Effector CD4-positive, alpha-beta T cell (primary cell): ENCODE measurements around the gene FAM210A.
"Not testable (repeated sequence)": the region's sequence is repeated elsewhere in the genome, so short reads cannot be mapped to it uniquely, and the experiment has no call there.

Source experiments
- DNase-seq: peaks from one replicate; pipeline ENCODE4 v3.0.0-alpha.2; 2020
- total RNA-seq: gene quantifications from one replicate; lab custom pipeline; 2026; lab: John Stamatoyannopoulos, UW

The FAM210A gene, protein sequence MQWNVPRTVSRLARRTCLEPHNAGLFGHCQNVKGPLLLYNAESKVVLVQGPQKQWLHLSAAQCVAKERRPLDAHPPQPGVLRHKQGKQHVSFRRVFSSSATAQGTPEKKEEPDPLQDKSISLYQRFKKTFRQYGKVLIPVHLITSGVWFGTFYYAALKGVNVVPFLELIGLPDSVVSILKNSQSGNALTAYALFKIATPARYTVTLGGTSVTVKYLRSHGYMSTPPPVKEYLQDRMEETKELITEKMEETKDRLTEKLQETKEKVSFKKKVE
- total RNA-seq, result 15.4 reads per million, percentile 41 among the genes with 10 or more reads in this experiment

DNA sequence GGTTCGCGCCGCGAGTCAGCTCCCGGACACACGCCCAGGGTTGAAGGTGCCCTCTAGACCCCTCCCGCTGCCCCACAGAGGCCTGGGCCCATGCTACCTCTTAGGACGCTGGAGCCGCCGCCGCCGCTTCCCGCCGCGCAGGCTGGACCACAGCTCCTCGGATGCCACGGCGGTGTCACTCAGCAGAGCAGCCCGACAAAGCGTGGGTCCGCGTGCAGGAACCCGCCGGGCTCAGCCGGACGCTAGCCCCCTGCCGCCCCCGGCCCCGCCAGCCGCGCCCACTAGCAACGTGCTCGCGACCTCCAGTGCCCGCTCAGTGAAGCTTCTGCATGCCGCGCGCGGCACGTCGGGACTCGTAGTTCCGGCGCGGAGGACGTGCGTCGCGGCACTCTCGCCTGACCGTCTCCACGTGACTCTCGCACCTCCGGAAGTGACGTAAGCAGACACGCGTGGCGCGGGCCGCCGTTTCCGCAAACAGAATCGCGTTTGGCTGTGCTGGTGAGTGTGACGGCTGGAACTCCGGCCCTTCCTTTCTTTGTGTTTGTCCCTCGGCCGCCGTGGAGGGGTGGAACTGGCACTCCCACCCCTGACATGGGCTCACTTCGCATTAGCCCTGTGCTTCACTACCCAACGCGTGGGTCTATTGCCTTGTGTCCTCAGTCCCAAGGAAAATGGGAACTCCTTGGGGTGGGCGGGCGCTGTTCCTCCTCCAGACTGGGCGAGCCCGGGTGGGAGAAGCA, at the start of gene FAM210A, which contains the start of gene RNMT:
Gene FAM210A, minus strand, starts transcription at position 327 of the 740 bp plus-strand sequence. CDS start 44,481 bp downstream, outside the sequence.
Gene RNMT, plus strand, starts transcription at position 442 of the 740 bp plus-strand sequence. CDS start 4,845 bp downstream, outside the sequence.
- peak; percentile 95 for DNase-seq

DNA sequence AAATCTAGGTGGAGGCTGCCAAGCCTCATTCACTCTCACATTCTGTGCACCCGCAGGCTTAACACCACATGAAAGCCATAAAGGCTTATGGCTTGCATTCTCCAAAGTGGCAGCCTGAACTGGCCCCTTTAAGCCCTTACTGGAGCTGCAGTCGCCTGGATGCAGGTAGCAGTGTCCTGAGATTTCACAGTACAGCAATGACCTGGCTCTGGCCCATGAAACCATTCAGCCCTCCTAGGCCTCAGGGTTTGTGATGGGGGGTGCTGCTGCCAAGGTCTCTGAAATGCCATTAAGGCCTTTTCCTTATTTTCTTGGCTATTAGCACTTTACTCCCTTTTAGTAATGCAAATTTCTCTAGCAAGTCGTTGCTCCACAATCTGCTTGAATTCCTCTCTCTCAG, 48.7 kb upstream of the FAM210A start:
- DNase-seq, result no peak

DNA sequence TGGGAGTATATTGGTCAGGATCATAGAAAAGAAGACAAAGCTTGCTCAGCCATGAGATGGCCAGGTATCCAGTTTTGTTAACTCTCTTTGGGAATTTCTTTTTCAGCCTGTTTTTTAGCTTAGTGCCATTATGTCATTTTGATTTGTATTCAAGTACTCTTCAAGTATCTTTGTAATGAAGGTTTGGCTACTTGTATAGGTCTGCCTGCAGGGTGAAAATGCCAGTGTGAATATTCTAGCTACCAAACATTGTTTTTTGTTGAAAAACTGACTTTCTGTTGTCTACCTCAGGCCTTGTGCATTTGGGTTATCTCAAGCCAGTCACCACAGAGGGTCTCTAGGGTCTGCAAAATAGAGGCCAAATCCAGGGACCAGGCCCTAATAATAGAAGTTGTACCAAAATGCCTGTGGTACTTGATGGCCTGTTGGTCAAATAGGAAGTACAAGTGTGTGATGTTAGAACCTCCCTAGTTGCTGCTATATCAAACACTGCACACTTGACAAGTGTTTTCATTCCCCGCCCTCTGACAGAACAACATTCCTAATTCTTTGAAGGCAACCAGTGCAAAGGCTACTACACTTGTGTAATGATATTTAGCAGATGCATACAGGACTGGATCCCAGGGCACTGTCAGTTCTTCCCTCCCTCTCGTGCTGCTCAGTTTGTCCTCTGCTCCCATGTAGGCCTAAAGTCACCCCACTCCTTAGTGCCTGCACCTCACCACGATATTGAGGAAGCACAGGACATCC, 36.5 kb upstream of the FAM210A start:
- DNase-seq, result no peak

DNA sequence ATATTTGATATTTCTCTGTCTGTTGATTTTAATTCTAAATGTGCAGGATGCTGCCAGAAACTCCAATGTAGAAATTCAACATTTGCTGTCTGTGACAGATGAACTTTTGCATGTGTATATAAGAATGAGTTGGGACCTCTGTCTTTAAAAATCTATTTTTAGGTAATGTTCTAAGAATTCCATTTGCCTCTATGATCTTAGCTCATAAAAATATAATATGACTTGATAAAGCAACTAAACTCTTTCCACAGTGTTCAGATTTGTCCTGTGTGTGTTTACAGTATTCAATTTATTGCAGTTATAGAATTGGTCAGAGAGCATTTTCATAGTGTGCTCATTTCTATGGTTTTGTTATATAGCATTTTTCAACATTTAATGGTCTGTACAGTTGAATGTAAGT, 33.7 kb upstream of the FAM210A start:
- no peak for DNase-seq

DNA sequence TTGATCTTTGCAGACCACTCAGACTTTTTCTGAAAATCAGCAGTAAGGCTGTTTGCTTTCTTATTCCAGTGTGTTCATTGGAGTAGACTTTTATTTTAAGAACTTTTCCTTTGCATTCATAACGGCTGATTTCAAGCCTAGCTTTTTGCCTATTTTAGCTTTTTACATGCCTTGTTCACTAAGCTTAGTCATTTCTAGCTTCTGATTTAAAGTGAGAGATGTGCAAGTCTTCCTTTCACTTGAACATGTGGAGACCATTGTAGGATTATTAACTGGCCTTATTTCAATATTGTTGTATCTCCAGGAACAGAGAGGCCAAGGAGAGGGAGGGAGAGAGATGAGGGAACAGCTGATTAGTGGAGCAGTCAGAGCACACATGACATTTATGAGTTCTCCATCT, 32.3 kb upstream of the FAM210A start:
- DNase-seq, result no peak

DNA sequence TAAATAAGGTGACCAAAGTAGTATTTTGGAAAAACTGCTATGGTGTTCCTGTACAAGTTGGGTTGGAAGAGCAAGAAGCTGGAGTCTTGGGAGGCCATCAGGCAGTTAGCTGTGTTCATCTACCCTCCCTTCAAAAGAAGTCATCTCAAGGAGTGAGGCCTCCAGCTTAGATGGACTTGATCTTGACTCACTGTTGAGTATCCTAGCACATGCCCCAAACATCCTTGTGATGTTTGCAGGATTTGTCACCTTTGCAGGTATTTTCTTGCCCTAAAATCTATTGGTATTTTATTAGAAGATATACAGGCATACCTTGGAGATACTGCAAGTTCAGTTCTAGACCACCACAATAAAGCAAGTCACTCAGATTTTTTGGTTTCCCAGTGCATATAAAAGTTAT, 30.3 kb upstream of the FAM210A start:
- DNase-seq, result no peak

DNA sequence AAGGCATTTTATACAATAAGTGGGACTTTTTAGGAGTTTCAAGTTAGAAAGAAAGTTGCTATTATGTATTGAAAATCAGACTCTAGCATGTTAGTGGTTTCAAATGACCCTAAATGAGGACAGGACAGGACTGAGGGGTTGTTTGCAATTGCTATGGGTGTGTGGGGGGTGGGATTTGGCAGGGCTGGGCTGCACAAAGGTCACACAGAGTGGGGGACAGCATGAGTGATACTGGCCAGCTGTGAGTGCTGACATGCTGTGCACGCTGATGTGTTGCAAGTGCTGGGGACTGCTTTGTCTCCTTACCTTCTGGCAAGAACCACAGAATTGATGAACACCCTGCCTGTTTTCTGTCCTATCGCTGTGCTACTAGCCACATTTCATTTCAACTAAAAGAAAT, 29.9 kb upstream of the FAM210A start:
- DNase-seq, result no peak

DNA sequence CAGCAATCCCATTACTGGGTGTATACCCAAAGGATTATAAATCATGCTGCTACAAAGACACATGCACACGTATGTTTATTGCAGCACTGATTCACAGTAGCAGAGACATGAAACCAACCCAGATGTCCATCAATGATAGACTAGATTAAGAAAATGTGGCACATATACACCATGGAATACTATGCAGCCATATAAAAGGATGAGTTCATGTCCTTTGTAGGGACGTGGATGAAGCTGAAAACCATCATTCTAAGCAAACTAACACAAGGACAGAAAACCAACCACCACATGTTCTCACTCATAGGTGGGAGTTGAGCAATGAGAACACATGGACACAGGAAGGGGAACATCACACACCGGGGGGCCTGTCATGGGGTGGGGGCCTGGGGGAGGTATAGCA, 25.2 kb upstream of the FAM210A start:
- not testable (repeated sequence) for DNase-seq

DNA sequence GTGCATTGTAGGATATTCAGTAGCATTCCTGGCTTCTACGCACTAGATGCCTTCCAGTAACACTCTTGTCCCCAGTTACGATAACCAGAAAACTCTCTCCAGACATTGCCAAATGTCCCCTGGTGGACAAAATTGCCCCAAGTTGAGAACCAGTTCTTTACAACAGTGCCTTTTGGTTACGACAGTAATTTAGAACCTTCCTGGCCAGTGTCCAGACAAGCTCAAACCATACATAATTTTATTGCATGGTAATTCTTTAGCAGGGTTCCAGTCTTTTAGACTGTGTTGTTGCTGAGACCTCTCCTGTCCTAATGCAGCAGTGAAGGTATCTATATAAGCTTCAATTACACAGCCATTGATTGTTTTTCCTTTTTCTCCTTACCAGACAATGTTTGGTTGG, 20.3 kb upstream of the FAM210A start:
- no peak for DNase-seq

DNA sequence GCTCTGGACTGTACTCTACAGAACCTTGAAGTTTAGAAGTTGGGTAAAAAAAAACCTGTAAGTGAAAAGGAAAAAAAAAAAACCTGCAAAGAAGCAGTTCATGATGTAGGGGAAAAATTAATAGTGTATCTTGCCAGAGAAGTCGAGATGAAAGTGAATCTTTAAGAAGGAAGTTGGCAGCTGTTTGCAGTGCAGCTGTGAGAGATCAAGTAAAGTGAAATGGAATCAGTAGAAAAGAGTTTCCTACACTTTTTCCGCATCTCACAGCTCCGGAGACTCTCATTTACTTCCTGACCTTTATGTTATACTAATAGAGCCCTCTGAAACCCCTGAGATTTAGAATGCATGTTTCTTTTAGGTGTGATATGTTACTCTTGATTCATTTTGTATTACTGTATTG, 19.3 kb upstream of the FAM210A start:
- no peak for DNase-seq

DNA sequence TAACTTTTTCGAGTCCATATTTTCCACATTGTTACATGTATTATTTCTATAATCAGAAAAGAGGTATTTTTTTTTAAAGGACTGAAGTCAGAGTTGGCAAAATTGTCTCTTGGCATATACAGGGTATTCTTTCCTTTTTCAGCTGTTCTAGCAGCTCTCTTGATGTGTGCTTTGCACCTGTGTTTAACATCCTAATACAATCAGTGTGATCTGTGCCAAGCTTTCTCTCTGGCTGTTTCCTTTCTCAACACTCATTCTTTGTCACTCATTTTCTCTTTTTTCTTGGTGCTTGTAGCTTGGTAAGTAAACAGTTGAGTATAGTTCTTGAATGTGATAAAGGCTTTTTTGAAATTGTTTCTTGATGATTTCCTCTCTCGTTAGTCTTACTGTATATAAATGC, 9.3 kb upstream of the FAM210A start:
- DNase-seq, result no peak

DNA sequence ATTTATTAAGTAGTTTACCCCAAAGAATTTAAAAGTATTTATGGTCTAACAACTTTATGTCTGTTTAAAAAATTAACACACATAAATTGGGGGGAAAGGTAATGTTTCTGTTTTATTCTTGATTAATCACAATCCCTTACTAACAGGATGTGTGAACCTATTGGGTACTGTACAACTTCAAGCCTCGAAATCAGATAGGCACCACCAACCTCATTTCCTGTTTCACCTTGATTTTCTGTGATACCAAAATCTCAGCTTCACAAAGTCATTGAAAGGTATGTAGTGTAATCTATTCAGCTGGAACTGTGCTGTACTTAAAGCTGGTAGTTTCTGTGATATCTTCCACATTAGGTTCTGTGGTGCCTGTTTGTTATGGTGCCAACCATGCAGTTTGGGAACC, 4.1 kb upstream of the FAM210A start:
- DNase-seq, result no peak

DNA sequence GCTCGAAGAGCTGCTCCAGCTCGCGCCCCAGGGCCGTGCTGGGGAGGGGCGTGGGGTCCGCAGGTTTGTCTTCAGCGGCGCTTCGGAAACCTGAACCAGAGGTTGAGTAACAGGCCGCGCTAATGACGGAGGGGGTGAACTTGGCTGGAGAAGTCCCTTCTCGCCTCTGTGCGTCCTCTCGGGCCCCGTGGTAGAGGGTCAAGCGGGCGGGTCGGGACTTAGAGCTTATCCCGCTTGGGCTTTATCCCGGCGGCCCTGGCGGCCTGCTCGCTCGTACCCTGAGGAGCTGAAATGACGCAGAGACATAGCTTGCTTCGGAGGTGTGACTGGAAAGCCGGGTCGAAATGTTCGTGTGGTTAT, 594 bp upstream of the FAM210A start:
- peak; percentile 17 for DNase-seq

DNA sequence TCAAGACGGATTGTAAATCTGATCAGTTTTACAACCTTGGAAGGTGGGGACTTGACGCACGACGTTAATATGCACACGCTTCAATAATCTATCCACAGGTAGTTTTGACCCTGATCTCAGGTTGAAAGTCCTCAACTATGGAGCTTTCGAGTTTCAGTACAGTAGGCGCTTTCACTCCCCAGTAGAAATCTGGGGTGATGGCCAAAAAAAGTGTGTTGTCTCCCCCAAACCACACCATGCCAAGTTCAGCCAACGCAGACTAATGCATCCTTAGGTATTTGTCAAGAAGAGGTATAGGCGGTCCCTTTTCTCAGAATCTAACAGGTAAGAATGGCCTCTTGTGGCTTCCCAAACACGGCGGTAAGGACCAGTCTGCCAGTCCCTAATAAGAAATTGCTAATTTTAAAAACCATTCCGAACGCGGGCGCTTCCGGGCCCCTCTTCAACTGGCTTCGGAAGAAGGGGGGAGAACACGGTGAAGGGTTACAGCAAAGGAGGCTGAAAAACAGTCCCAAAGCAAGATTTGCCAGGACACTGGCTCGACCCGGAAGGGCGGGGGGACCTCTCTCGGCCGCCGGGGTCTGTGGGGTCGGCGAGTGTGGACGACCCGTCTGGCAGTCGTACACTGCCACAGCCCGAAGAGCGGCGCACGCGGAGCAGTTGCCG, 659 bp downstream of the FAM210A start:
- DNase-seq, result no peak

DNA sequence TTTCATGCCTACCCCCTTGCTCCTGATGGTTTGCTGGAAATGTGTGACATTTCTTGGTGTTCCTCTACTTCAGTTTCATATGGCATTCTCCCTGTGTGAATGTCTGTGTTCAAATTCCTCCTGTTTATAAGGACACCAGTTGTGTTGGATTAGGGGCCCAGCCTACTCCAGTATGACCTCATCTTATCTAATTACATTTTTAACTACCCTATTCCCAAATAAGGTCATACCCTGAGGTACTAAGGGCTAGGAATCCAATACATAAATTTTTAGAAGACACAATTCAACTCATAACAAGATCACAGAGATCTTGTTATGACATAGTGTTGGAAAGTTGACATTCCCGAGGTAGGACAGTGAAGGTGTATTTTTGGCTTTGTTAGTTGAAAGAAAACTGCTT, 5.5 kb downstream of the FAM210A start:
- DNase-seq, result no peak

DNA sequence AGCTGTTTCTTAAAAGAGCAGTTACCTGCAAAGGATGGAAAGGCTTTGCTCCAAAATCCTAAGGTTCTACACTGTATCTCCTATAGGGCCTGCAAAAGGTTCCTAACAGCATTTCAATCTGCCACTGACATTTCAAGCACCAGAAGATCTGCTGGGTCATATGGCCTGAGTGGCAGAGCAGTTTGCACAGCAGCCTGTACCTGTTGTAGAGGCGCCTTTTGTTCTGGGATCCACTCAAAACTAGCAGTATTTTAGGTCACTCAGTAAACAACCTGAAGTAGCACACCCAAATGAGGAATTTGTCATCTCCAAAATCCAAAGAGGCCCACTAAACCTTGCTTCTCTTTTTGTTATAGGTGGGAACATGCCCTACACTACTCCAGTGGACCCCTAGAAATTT, 6.2 kb downstream of the FAM210A start:
- no peak for DNase-seq

DNA sequence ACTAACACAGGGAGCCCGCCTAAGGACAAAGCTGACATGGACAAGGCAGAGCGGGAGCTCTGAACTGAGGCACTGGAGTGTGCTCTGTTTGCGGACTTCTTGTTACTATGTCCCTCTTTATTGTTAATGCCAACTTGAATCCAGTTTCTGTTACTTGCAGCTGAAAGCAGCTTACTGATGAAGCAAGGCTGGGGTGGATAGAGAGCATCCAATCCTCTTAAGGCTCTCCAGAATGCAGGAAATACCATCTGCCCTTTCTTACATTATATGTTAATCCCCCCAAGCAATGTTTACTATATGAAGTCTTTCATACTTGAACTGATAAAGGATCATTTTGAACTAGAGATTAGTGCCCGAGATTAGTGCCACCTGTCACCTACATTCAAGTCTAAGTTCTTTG, 9.4 kb downstream of the FAM210A start:
- DNase-seq, result no peak

DNA sequence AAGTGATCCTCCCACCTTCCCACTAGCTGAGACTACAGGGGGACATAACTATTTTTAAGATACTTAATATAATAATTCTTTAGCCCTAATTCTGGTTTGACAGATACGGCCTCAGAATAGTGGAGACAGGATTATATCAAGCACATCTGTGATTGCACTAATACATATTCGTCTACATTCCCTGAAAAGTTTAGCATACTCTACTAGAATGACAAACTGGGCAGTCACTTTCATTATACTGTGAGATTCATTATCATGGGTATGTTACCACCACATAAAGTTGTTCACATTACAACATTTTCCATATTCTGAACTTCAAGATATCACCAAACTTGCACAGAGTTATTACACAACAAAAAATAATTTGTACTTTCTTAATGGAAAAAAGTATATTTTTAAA, 11.0 kb downstream of the FAM210A start:
- no peak for DNase-seq

DNA sequence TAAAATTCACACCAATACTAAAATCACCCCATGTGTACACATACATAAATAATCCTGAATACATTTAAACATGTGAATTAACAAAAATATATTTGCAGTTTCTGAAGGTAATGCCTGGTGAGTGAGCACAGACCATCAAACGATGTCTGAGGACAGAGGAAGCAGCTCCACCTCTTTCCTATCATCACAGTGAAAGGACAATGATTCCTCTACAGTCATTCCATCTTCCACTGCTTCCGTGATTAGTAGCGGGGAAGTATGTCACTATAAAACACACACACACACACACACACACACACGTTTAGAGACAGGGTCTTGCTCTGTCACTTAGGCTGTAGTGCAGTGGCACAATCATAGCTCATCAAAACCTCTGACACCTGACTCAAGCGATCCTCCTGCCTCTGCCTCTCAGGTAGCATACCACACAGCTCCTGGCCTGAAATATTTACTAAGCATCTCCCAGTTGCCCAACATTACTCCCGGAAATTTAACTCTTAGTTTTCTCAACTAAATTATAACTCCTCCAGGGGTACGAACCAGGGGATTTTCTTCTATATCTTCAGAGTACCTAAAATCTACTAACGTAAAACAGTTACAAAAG, 12.8 kb downstream of the FAM210A start:
- DNase-seq, result no peak

DNA sequence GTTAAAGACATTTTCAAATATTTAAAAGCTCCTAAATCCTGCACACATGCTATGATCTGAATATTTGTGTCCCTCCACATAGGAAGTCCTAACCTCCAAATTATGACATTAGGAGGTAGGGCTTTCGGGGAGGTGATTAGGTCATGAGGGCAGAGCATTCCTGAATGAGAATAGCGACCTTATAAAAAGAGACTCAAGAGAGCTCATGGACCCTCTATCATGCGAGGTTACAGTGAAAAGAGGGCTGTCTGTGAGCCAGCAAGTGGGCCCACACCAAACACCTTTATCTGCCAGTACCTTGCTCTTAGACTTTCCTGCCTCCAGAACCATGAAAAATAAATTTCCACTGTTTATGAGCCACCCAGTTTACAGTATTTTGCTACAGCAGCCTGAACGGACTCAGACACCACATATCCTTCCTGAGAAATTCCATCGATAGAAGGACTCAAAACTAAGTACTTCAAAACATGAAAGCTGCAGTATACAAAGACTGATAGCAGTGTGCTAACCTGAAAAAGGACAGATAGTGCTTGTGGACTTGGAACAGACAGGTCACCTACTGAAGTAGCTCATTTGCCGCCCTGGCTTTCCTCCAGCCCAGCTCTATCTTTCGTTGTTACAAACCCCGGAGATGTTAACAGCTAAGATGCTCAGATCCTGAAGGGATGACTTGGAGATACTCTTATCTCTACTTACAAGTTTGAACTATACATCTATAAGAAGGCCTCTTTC, 13.8 kb downstream of the FAM210A start:
- DNase-seq, result no peak

DNA sequence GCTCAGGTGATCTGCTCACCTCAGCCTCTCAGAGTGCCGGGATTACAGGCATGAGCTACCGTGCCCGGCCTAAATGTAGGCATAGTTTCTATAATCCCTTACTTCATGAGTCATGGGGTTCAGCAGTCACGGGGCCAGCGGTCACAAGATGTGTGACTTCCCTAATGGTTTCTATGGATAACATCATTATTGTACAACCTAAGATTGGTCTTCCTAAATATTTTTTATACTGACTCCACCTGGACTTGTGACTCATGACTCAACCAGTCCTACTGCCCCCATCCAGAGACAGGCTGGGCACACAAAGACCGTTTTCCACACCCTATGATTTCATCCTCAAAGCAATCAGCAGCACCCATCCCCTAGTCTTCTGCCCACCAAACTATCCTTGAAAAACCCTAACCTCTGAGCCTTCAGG, 15.9 kb downstream of the FAM210A start:
- no peak for DNase-seq

DNA sequence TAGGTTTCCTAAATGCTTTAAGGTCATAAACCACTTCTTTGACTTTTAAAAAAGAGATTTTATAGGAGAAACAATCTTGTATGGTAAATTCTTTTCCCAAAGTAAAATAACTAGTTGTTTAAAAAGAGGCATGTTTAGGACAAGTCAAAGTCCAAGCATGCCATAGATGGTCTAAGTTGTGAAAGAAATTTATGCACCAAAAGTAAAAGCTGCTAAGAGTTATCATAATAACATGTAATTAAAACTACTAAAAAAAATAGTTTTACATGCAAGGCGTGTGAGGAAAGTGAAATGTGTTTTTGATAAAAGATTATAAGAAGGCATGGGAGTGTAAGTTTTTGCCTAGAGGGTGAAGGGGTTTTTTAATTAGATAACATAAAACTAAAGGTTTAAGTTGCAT, 22.5 kb downstream of the FAM210A start:
- DNase-seq, result no peak
